Lower leg skin (tissue), 4 donors: ENCODE results near the gene TTC7B. TPM values are rescaled to one million over a fixed set of nuclear protein-coding genes. Genes with fewer than 3 reads are reported as not detected.

ENCODE experiments used
- DNase-seq, 2 donors: peaks; one replicate each; pipeline ENCODE4 v3.0.0-alpha.2; 2019; ENCODE audit warnings: low spot score in 2 of 2
- H3K4me3 ChIP-seq: fragments of 200-600 bp; sonication (generic); 2 replicates; pipeline ENCODE4 v1.5.1; 2017; ENCODE audit warnings: mild to moderate bottlenecking, low read depth; ENCODE audit not compliant: poor library complexity, severe bottlenecking
- POLR2A ChIP-seq, 2 donors: fragments of 450-650 bp; IDR thresholded peaks; one replicate each; pipeline ENCODE4 v1.6.1; 2016 to 2017; ENCODE audit warnings: antibody characterized with exemption in 2 of 2, mild to moderate bottlenecking in 1 of 2, moderate library complexity in 1 of 2
- WGBS, 2 donors: methylation state at CpG; one replicate each; pipeline ENCODE4 v1.1.5; 2018; 5-methylcytosine and 5-hydroxymethylcytosine counted together
- intact Hi-C: fragments of 100-400 bp; cut with DNase I; formaldehyde crosslinking; loops from one replicate; pipeline ENCODE4 v1.15.0; 2023; ENCODE audit warnings: low total_unique reads
- total RNA-seq, 4 donors: library from RNA; depleted of rRNA; stranded (reverse); fragments of >200 nt; gene quantifications; one replicate each; pipeline ENCODE4 v1.1.0, GENCODE V29; 2016
- TF ChIP-seq, protein P1 (sequence below), 3 donors: fragments of 450-650 bp; IDR thresholded peaks; one replicate each; pipeline ENCODE4 v1.5.1; 2016; ENCODE audit warnings: antibody characterized with exemption in 3 of 3, mild to moderate bottlenecking in 3 of 3, moderate library complexity in 2 of 3

TTC7B gene
- total RNA-seq, 4 donors from 2014 or later, result 10.3 to 28.7 (median 20.2) TPM

GRCh38 chr14:90681929-90682328 is 134.3 kb downstream of the TTC7B start:
- 39% methylated on average over 3 of the region's 3 CpGs for WGBS, 2 donors

DNA sequence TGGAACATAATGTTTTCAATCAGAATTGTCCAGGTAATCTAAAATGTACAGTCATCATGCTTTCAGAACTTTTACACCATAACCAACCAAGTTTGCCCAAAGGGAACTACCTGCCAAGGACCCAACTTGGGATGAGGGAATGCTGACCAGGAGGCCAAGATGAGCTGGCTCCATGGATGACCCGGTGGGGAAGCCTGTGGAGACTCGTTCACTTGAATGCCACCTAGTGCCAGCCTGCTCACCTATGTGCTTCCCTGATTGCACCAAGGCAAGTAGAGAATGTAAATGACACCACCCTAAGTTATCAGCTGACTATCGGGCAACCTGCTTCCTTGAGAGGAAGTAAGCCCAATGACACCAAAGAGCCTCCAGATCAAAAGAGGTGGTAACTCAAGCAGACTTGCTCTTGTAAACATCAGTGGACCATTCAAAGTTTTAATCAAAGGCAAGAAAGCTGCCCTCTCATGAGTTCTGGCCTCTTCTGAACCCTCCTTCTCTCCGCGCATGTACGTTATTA is 137.3 kb downstream of the TTC7B start:
- WGBS, 2 donors, result 93% methylated on average over 6 of the region's 6 CpGs
- intact Hi-C loops, result no loop called here
- no peak overlapping the region for H3K4me3 ChIP-seq
- no peak for DNase-seq
- TF ChIP-seq POLR2A (IDR thresholded peaks at IDR 0.05), result no peak
- TF ChIP-seq, protein P1, sequence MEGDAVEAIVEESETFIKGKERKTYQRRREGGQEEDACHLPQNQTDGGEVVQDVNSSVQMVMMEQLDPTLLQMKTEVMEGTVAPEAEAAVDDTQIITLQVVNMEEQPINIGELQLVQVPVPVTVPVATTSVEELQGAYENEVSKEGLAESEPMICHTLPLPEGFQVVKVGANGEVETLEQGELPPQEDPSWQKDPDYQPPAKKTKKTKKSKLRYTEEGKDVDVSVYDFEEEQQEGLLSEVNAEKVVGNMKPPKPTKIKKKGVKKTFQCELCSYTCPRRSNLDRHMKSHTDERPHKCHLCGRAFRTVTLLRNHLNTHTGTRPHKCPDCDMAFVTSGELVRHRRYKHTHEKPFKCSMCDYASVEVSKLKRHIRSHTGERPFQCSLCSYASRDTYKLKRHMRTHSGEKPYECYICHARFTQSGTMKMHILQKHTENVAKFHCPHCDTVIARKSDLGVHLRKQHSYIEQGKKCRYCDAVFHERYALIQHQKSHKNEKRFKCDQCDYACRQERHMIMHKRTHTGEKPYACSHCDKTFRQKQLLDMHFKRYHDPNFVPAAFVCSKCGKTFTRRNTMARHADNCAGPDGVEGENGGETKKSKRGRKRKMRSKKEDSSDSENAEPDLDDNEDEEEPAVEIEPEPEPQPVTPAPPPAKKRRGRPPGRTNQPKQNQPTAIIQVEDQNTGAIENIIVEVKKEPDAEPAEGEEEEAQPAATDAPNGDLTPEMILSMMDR (IDR thresholded peaks at IDR 0.05), result no peak

More at GRCh38 chr14:90681929-90682328, 134.3 kb downstream of the TTC7B start:
- no peak overlapping the region for H3K4me3 ChIP-seq
- DNase-seq, result no peak
- intact Hi-C loops, result no loop called here
- TF ChIP-seq, protein P1 (IDR thresholded peaks at IDR 0.05), result no peak
- no peak for TF ChIP-seq POLR2A (IDR thresholded peaks at IDR 0.05)

GRCh38 chr14:90678420-90678819 is 137.8 kb downstream of the TTC7B start:
- no peak overlapping the region for H3K4me3 ChIP-seq
- WGBS, 2 donors, result 98% methylated on average over 1 of the region's 1 CpG
- TF ChIP-seq, protein P1 (IDR thresholded peaks at IDR 0.05), result no peak
- TF ChIP-seq POLR2A (IDR thresholded peaks at IDR 0.05), result no peak
- intact Hi-C loops, result no loop called here
- no peak for DNase-seq

DNA sequence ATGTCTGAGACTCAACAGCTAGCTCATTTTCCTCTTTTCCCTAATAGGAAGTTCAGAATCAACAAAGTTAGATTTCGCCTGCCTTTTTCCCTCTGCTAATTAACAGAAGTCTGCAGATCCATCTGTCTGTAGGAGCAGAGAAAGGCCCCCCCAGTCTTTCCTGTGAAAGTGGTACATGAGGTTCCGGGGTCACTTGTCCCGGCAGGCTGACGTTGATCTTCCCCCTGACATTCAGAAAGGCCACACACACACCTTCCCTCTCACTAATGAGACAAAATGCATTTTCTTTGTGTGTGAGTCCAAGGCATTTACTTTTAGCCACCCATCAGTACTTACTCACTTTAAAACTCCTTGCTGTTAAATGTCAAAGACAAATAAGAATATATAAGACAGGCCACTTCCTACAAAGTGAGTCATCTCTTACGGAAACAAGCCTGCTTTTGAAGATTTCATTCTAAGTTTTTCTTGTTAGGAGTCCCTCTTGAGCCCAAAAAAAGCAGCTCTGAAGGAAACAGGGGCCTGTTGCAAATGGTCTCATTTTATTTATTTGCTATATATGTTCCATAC is 138.7 kb downstream of the TTC7B start:
- TF ChIP-seq POLR2A (IDR thresholded peaks at IDR 0.05), result no peak
- TF ChIP-seq, protein P1 (IDR thresholded peaks at IDR 0.05), result no peak
- intact Hi-C loops, result no loop called here
- no peak overlapping the region for H3K4me3 ChIP-seq
- DNase-seq, result no peak
- WGBS, 2 donors, result 67 to 70% methylated on average over 5 of the region's 5 CpGs

DNA sequence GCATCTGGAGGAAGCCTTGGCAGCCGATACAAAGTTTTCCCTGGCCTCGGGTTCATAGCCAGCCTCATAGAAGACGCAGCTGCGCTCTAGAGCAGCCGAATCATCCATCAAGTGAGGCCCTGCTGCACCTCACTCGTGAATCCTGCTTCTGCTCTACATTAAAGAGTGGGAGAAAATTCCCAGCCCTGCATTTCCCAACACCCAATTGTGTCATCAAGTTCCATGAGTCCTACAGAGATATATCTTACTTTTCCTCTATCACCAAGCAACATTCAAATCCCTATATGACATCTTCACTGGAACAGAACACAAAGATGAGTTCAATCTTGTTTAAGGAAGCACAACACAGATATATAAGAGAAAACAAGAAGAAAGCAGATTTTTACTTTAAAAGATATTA is 139.3 kb downstream of the TTC7B start:
- intact Hi-C loops, result no loop called here
- WGBS, 2 donors, result 81 to 84% methylated on average over 6 of the region's 6 CpGs
- H3K4me3 ChIP-seq, result no peak overlapping the region
- DNase-seq, result no peak
- no peak for TF ChIP-seq POLR2A (IDR thresholded peaks at IDR 0.05)
- TF ChIP-seq, protein P1 (IDR thresholded peaks at IDR 0.05), result no peak

DNA sequence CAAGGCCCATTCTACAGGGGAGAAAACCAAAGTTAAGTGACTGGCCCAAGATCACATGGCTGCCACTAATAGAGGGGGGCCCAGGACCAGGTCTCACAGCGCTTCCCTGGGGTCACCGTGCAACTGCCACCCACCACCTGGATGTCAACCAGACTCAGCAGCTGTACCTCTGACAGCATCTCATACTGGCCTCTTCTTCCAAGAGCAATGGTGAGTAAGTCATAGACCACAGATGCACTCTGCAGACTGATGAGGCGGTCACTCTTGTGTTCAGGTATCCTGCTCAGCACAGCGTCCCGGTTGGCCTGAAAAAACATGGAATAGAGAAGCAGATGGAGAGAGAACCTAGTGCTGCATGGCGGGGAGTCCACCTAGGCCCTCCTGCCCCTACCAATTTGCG is 139.9 kb downstream of the TTC7B start:
- DNase-seq, result no peak
- intact Hi-C loops, result no loop called here
- H3K4me3 ChIP-seq, result no peak overlapping the region
- WGBS, 2 donors, result 90 to 96% methylated on average over 7 of the region's 7 CpGs
- TF ChIP-seq, protein P1 (IDR thresholded peaks at IDR 0.05), result no peak
- TF ChIP-seq POLR2A (IDR thresholded peaks at IDR 0.05), result no peak
